ENCODE data around the gene OMA1. TPM values are rescaled to one million over a fixed set of nuclear protein-coding genes. Genes with fewer than 3 reads are reported as not detected.

The OMA1 gene
- total RNA-seq, 2 experiments from 2014 or later, result 12.0 to 13.0 TPM

DNA sequence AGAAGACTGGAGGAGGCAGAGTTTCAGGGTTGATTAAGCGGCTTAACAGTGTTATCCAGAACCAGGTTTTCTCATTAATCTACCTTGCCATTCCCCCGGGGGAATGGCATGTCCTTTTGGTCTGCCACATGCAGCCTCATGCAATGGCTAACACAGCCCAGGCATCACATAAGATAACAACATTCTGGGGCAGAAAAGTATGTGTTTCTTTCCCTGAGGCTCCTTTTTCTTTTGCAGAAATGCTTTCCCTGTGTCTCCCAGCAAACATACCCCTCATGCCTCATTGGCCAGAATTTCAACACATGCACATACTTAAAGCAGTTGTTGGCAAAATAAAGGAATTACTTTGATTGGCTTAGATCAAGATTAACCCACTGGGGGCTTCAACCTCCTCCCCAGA lies 98.6 kb downstream of the OMA1 start:
- no peak overlapping the region for H3K4me3 Mint-ChIP-seq
- intact Hi-C loops (cut with micrococcal nuclease), result no loop called here
- H3K27me3 Mint-ChIP-seq, result no peaks in the 10 kb centered on the region
- DNase-seq, result no peak
- H3K36me3 Mint-ChIP-seq, result no peaks in the 10 kb centered on the region
- POLR2A ChIA-PET, result no interaction called here
- CTCF ChIA-PET, result no interaction called here
- no peak overlapping the region for H3K27ac Mint-ChIP-seq
- H3K9me3 Mint-ChIP-seq, result no peaks in the 10 kb centered on the region
- no peaks in the 10 kb centered on the region for H3K4me1 Mint-ChIP-seq (ENCODE audit: low read depth)

DNA sequence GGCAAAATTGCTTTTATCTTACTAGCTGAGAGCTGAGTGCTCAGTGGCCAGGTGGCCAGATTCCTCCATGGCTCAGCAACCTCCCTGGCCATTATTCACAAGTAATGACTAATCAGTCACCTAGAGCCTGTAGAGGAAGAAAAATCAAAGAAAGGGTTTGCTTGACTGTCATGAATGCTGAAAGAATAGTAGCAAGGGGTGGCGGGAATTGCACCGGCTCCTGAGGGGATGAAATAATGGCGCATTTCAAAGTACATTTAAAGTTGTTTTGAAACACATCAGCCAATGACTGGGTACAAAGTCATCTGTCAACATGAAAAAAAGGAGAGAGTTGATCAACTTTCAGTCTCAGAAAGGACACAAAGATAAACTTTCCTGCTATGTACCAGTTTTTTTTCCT lies 99.5 kb downstream of the OMA1 start:
- ChIA-PET POLR2A (no interaction called here), CTCF (no interaction called here)
- intact Hi-C loops (cut with micrococcal nuclease), result no loop called here

DNA sequence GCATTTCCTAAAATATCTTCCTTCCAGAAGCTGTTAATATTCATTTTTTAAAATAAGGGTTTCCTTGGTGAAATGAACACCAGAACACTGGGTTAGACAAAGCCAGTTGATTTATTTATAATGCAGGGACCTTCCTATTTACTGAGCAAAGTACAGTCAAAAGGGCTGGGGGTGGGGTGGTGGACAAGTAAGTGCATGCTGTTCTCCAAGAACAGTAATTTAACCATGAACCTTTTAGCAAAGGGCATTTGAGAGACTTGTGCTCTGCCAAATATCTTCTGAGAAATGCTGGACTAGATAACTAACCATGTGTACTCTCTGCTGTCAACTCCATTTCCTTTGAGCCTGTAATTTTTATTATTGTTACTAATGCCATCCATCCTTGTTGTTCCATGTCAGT lies 100.2 kb downstream of the OMA1 start:
- Mint-ChIP-seq H3K36me3 (no peaks in the 10 kb centered on the region), H3K4me1 (ENCODE audit: low read depth) (no peaks in the 10 kb centered on the region), H3K4me3 (no peak overlapping the region), H3K27me3 (no peaks in the 10 kb centered on the region), H3K27ac (no peak overlapping the region), H3K9me3 (no peaks in the 10 kb centered on the region)
- DNase-seq, result no peak
- ChIA-PET POLR2A (no interaction called here), CTCF (no interaction called here)
- intact Hi-C loops (cut with micrococcal nuclease), result no loop called here

More for the DNA sequence above, 99.5 kb downstream of the OMA1 start:
- Mint-ChIP-seq H3K4me1 (ENCODE audit: low read depth) (no peaks in the 10 kb centered on the region), H3K27me3 (no peaks in the 10 kb centered on the region), H3K9me3 (no peaks in the 10 kb centered on the region), H3K27ac (no peak overlapping the region), H3K4me3 (no peak overlapping the region), H3K36me3 (no peaks in the 10 kb centered on the region)
- no peak for DNase-seq

DNA sequence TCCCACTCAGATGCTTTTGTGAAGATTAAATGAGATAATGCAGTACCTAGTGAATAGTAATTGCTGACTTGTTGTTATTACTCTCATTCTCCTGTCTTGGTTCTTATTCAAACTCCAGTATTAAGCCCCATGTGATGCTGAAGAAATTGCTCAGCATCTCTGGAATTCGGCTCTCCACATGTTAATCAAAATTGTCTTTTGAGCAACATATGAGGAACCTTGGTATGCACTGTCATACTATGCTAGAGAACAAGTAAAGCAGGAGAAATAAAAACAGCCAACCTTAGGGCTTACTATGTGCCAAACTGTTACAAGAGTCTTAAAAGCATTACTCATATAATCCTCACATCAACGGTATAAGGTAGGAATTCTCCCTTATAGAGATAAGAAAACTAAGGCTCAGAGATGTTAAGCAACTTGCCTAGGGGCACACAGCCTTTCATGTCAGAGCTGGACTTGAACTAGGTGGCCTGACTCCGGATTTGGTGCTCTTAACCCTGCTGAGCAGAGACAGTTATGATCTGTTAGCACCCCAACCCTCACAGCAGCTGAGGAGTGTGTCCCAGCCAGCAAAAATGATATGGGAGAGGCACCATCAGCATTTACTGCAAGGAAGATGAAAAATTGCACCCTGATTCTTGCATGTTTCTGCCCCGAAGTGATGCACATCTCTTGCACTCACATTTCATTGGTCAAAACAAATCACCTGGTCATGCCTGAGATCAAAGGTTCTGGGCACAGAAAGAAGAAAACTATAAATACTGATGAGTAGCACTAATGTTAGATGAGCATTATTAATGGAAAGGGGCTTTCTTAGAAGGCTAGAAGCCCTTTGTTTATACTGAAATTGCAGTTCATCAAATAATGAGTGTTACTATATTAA lies 102.3 kb downstream of the OMA1 start:
- H3K27me3 Mint-ChIP-seq, result no peaks in the 10 kb centered on the region
- H3K27ac Mint-ChIP-seq, result no peak overlapping the region
- intact Hi-C loops (cut with micrococcal nuclease), result no loop called here
- H3K36me3 Mint-ChIP-seq, result no peaks in the 10 kb centered on the region
- no peaks in the 10 kb centered on the region for H3K4me1 Mint-ChIP-seq (ENCODE audit: low read depth)
- DNase-seq, result no peak
- CTCF ChIA-PET, result no interaction called here
- no peaks in the 10 kb centered on the region for H3K9me3 Mint-ChIP-seq
- POLR2A ChIA-PET, result interaction anchor here (0.5 kb wide), 1 partner anchor 14 kb away, joined by 5 read pairs; no protein-coding TSS in a partner anchor
- H3K4me3 Mint-ChIP-seq, result no peak overlapping the region

DNA sequence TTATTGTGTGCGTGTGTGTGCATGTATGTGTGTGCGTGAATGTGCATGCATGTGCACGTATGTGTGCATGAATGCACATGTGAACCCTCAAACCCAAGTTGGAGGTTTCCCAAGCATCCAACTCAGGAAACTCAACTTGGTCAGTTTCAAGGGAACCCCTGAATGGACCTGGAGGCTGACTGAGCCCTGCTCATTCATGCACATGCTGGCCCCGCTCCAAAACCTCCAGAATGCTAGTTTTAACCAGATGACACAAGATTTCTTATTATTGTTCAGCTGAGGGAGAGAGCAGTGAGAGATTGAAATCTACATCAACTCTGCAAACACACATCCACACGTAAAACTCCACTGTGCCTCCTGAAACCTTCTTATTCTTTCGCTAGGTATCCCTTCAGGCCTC lies 104.4 kb downstream of the OMA1 start:
- no peak for DNase-seq
- Mint-ChIP-seq H3K27ac (no peak overlapping the region), H3K36me3 (no peaks in the 10 kb centered on the region), H3K27me3 (no peaks in the 10 kb centered on the region), H3K9me3 (no peaks in the 10 kb centered on the region), H3K4me1 (ENCODE audit: low read depth) (no peaks in the 10 kb centered on the region), H3K4me3 (no peak overlapping the region)
- ChIA-PET CTCF (interaction anchor here (0.7 kb wide), 1 partner anchor 737 kb away, joined by 3 read pairs; no protein-coding TSS in a partner anchor), POLR2A (no interaction called here)
- intact Hi-C loops (cut with micrococcal nuclease), result no loop called here

DNA sequence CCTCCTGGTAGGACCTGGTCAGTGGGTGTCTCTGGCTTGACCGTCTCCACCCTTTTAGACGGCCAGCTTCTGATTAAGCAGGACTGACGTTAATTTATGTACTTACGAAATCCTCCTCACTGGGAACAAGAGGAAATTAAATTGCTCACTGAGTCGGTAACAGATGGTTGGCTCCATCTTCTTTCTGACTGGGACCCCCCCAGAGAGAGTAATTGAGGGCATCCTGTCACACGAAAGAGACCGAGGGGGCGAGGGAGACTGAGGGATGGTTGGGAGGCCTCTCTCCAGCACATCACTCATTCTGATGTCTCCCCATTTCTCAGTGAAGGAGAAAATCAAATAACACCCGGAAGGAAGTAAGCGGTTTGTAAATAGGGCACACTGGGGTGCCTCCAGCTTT lies 104.8 kb downstream of the OMA1 start:
- ChIA-PET CTCF (no interaction called here), POLR2A (no interaction called here)
- no peaks in the 10 kb centered on the region for H3K27me3 Mint-ChIP-seq
- no peak for DNase-seq
- no peaks in the 10 kb centered on the region for H3K9me3 Mint-ChIP-seq
- no peaks in the 10 kb centered on the region for H3K4me1 Mint-ChIP-seq (ENCODE audit: low read depth)
- H3K36me3 Mint-ChIP-seq, result no peaks in the 10 kb centered on the region
- intact Hi-C loops (cut with micrococcal nuclease), result no loop called here
- no peak overlapping the region for H3K4me3 Mint-ChIP-seq
- no peak overlapping the region for H3K27ac Mint-ChIP-seq

- Mint-ChIP-seq H3K9me3 (no peaks in the 10 kb centered on the region), H3K4me3 (no peak overlapping the region), H3K27me3 (no peaks in the 10 kb centered on the region), H3K27ac (no peak overlapping the region), H3K4me1 (ENCODE audit: low read depth) (no peaks in the 10 kb centered on the region), H3K36me3 (no peaks in the 10 kb centered on the region)
- CTCF ChIA-PET, result no interaction called here
- POLR2A ChIA-PET, result no interaction called here
- no peak for DNase-seq
- intact Hi-C loops (cut with micrococcal nuclease), result no loop called here
These were observed 105.8 kb downstream of the OMA1 start for GRCh38 chr1:58440696-58441095.

DNA sequence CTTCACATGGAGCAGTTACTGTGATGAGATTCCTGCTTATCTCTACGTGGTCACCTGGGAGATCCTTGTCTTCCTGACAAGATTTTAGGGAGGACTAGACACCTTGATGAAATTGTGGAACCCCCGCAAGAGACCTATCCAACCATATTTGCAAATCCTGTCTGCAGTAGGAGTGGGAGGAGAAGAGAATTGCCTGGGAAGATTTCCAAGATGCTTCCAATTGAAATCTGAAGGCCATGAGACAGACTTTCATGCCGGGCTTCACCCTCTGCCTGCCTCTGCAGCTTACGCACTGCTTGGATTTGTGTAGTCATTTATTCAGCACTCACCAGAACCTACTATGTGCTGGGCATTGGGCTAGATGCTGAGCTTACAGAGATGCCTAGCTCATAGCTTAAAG lies 106.6 kb downstream of the OMA1 start:
- intact Hi-C loops (cut with micrococcal nuclease), result no loop called here
- Mint-ChIP-seq H3K4me1 (ENCODE audit: low read depth) (no peaks in the 10 kb centered on the region), H3K27ac (no peak overlapping the region), H3K27me3 (no peaks in the 10 kb centered on the region), H3K36me3 (no peaks in the 10 kb centered on the region), H3K9me3 (no peaks in the 10 kb centered on the region), H3K4me3 (no peak overlapping the region)
- DNase-seq, result no peak
- ChIA-PET CTCF (no interaction called here), POLR2A (no interaction called here)

- POLR2A ChIA-PET, result no interaction called here
- Mint-ChIP-seq H3K9me3 (no peaks in the 10 kb centered on the region), H3K4me3 (no peak overlapping the region), H3K27me3 (no peaks in the 10 kb centered on the region), H3K36me3 (no peaks in the 10 kb centered on the region), H3K4me1 (ENCODE audit: low read depth) (no peaks in the 10 kb centered on the region), H3K27ac (no peak overlapping the region)
- DNase-seq, result no peak
- intact Hi-C loops (cut with micrococcal nuclease), result no loop called here
- CTCF ChIA-PET, result no interaction called here
These were observed 108.1 kb downstream of the OMA1 start for GRCh38 chr1:58438468-58438867.

DNA sequence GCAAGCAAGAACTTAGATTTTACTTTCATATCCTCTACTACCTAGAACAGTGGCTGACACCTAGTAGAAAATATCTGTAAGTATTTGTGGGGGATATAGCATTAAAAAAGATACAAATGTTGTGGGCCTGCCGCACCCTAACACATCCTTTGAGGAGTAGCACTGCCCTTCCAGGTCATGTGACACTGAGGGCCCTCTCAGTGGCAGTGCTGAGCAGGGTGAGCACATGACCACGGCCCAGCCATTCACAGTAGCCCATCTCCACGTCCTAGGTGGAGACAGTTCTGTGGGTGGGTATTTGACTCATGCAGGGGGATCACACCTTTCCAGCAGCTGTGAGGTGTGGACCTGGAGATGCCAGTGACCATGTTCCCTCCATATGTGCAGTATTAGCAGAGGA lies 108.9 kb downstream of the OMA1 start:
- ChIA-PET CTCF (no interaction called here), POLR2A (no interaction called here)
- Mint-ChIP-seq H3K27me3 (no peaks in the 10 kb centered on the region), H3K9me3 (no peaks in the 10 kb centered on the region), H3K27ac (no peak overlapping the region), H3K4me3 (no peak overlapping the region), H3K4me1 (ENCODE audit: low read depth) (no peaks in the 10 kb centered on the region), H3K36me3 (no peaks in the 10 kb centered on the region)
- intact Hi-C loops (cut with micrococcal nuclease), result no loop called here
- no peak for DNase-seq

- H3K4me3 Mint-ChIP-seq, result no peak overlapping the region
- ChIA-PET CTCF (no interaction called here), POLR2A (no interaction called here)
- no peak for DNase-seq
- no peaks in the 10 kb centered on the region for H3K4me1 Mint-ChIP-seq (ENCODE audit: low read depth)
- no peaks in the 10 kb centered on the region for H3K27me3 Mint-ChIP-seq
- H3K9me3 Mint-ChIP-seq, result no peaks in the 10 kb centered on the region
- H3K36me3 Mint-ChIP-seq, result no peaks in the 10 kb centered on the region
- no peak overlapping the region for H3K27ac Mint-ChIP-seq
- intact Hi-C loops (cut with micrococcal nuclease), result no loop called here
These were observed 109.8 kb downstream of the OMA1 start for GRCh38 chr1:58436615-58437297.

GRCh38 chr1:58435376-58435775 lies 111.2 kb downstream of the OMA1 start:
- Mint-ChIP-seq H3K4me1 (ENCODE audit: low read depth) (no peaks in the 10 kb centered on the region), H3K9me3 (no peaks in the 10 kb centered on the region), H3K27me3 (no peaks in the 10 kb centered on the region), H3K27ac (no peak overlapping the region), H3K4me3 (no peak overlapping the region), H3K36me3 (no peaks in the 10 kb centered on the region)
- no peak for DNase-seq
- CTCF ChIA-PET, result no interaction called here
- intact Hi-C loops (cut with micrococcal nuclease), result no loop called here
- POLR2A ChIA-PET, result no interaction called here

DNA sequence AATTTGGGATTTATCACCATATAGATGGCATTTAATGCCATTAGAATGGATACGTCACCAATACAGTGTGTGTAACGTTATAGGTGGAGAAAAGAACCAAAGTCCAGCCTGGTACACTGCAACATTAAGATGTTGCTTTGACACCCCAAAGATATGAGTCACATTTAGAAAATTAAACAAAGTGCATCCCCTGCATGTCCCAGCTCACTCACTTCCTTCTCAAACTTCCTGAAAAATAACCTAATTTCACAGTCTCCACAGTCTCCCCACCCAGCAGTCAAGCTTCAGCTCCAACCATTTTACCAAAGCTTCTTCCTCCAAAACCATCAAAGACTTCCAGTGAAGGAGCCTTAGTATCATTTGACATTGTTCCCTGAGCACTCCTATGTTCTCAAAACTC lies 111.9 kb downstream of the OMA1 start:
- ChIA-PET CTCF (no interaction called here), POLR2A (no interaction called here)
- H3K4me1 Mint-ChIP-seq (ENCODE audit: low read depth), result no peaks in the 10 kb centered on the region

More for the DNA sequence above, 111.9 kb downstream of the OMA1 start:
- DNase-seq, result no peak
- peaks cover 3% of the 10 kb centered on the region for H3K36me3 Mint-ChIP-seq
- H3K9me3 Mint-ChIP-seq, result no peaks in the 10 kb centered on the region
- no peaks in the 10 kb centered on the region for H3K27me3 Mint-ChIP-seq
- H3K27ac Mint-ChIP-seq, result no peak overlapping the region
- intact Hi-C loops (cut with micrococcal nuclease), result no loop called here
- H3K4me3 Mint-ChIP-seq, result no peak overlapping the region
